NOMO-1 (cell line): Measurements from ENCODE around the gene GNG7.
"Not testable (repeated sequence)": the region's sequence is repeated elsewhere in the genome, so short reads cannot be mapped to it uniquely, and the experiment has no call there.

ENCODE experiments used
- DNase-seq, 2 experiments: peaks; one replicate each; lab custom pipeline; 2025; ENCODE audit not compliant: unreplicated experiment in 2 of 2; lab: John Stamatoyannopoulos, UW

Gene GNG7

DNA sequence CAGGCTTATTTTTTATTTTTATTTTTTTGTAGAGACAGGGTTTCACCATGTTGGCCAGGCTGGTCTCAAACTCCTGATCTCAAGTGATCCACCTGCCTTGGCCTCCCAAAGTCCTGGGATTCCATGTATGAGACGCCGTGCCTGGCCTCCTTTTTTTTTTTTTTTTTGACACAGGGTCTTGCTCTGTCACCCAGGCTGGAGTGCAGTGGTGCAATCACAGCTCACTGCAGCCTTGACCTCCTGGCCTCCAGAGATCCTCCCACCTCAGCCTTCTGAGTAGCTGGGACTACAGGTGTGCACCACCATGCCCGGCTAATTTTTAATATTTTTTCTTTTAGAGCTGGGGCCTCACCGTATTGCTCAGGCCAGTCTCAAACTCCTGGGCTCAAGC lies 159.4 kb downstream of the GNG7 start:
- DNase-seq = not testable (repeated sequence)

DNA sequence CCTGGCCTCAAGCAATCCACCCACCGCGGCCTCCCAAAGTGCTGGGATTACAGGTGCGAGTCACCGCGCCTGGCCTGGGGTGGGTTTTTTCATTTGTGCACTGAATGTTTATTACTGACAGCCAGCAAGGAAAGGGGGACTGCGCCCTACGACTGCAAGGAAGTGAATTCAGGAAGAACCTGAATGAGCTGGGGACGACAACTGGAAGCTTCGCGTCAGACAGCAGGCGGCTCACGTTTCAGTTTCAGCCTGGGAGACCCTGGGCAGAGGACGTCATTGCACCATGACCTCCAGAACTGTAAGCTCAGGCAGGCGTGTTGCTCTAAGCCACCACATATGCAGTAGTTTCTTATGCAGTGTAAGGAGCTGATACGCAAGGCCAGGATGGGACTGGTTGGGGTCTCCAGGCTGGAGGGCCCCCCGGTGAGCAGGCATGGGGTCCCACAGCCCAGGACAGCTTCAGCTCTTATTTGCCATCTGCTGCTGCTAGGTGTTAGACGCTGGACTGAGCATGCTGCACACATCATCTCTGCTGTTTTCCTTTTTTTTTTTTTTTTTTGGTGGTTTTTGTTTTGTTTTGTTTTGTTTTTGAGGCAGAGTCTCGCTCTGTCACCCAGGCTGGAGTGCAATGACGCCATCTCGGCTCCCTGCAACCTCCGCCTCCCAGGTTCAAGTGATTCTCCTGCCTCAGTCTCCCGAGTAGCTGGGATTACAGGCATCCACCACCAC lies 160.0 kb downstream of the GNG7 start:
- peak in 1 of 2 experiments; percentile 17 for DNase-seq

DNA sequence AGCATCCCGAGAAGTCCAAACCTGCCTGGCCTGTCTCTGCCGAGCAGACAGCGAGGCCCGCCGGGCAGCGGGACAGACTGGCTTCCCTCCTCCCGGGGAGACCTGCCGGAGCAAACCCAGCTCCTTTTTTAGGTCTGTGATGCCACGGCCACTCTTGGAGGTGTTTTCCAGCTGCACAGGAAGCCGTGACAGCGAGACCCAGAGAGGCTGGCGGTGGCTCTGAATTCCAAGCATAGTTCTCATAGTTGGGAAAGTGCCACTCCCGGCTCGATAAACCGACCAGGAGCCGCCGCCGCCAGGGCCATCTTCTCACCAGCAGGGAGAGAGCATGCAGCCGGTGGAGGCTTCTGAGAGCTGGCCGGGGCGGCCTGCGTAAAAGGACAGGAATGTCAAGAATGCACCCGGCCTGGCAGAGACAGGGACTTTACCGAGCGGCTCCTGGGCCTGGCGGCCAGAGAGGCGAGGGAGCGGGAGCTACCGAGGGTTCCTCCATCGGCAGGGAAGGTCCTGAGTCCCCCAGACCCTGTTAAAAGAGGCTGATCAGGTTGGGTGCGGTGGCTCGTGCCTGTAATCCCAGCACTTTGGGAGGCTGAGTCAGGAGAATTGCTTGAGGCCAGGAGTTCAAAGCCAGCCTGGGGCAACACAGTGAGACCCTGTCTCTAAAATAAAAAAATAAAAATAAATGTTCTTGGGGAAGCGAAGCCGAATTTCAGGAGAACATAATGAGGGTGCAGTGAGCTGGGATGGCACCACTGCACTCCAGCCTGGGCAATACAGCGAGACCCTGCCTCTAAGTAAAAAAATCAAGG lies 161.6 kb downstream of the GNG7 start:
- DNase-seq = no peak

DNA sequence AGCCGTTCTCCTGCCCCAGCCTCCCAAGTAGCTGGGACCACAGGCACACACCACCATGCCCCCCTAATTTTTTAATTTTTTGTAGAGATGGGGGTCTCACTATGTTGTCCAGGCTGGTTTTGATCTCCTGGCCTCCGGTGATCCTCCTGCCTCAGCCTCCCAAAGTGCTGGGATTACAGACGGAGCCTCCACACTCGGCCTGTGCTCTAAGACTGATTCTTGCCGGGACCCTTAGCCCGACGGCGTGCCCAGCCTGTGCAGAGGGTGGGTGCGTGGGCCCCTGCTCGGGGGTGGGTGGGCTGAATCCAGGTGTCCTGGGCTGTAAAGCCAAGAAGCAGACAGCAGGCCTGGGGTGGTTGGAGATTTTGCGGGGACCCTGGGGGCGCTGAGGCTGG lies 162.2 kb downstream of the GNG7 start:
- DNase-seq = no peak

DNA sequence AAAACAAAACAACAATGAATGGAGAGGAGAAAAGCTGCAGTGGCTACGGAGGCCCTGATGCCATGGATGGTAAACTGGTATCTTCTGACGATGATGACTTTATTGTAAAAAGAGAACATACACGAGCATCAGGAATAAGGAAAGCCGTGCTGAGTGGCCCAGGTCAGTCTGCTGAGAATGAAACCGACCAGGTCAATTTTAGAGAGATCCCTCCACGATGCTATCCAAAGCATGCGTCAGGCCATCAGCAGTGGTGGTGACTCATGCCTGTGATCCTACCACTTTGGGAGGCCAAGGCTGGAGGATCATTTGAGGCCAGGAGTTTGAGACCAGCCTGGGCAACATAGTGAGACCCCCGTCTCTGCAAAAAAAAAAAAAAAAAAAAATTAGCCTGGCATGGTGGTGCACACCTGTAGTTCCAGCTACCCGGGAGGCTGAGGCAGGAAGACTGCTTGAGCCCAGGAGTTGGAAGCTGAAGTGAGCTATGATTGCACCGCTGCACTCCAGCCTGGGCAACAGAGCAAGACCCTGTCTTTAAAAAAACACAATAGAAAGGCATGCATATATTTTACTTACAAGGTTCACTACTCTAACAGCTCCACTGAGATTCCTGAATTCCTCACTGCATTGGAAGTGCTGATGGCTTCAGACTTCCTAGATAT lies 164.3 kb downstream of the GNG7 start:
- no peak for DNase-seq

DNA sequence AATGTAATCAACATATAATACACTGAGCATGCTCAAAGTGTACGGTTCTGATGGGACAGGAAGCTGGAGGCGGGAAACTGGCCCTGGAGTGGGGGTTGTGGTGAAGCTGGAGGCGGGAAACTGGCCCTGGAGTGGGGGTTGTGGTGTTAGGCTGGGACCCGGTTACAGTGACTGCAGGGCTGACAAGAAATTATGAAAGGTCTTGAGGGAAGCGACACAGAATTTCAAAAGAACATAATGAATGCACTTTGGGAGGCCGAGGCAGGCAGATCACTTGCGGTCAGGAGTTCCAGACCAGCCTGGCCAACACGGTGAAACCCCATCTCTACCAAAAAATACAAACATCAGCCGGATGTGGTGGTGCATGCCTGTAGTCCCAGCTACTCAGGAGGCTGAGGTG lies 164.9 kb downstream of the GNG7 start:
- not testable (repeated sequence) for DNase-seq

DNA sequence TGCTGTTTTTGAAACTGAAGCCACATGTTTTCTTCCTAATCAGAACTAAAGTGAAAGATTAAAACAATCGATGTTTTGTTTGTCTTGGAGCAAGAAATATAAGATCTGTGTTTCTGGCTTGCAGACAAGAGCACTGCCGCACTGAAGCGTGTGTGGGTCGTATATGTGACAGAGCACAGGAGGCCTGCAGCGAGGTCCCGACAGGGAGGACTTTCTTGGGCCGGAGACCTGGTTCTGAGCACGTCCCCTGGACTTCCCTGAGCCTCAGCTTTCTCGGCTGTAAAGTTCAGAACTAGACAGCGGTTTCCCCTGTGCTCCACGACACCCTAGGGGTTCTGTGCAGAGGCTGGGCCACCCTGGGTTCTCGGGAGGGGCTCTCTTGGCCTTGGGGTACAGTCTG lies 166.0 kb downstream of the GNG7 start:
- DNase-seq = no peak

DNA sequence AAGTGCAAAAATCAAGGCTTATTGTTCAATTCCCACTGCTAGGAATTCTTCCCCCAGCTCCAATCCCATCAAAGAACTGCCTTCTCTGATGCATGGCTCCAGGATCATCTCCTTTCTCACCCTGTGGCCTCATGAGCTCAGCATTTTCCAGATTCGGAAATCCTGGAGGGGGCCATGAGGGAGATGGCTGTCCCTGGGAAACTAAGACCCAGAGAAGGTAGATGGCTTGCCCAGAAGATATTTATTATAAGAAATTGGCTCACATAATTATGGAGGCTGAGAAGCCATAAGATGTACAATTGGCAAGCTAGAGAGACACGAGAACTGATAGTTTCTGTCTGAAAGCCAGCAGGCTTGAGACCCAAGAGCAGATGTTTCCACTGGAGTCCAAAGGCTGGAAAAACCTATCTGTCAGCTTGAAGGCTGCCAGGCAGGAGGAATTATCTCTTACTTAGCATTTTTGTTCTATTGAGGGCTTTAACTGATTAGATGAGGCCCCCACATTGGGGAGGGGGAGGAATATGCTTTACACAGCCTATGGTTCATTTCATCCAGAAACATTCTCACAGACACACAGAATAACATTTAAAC lies 168.0 kb downstream of the GNG7 start:
- no peak for DNase-seq

DNA sequence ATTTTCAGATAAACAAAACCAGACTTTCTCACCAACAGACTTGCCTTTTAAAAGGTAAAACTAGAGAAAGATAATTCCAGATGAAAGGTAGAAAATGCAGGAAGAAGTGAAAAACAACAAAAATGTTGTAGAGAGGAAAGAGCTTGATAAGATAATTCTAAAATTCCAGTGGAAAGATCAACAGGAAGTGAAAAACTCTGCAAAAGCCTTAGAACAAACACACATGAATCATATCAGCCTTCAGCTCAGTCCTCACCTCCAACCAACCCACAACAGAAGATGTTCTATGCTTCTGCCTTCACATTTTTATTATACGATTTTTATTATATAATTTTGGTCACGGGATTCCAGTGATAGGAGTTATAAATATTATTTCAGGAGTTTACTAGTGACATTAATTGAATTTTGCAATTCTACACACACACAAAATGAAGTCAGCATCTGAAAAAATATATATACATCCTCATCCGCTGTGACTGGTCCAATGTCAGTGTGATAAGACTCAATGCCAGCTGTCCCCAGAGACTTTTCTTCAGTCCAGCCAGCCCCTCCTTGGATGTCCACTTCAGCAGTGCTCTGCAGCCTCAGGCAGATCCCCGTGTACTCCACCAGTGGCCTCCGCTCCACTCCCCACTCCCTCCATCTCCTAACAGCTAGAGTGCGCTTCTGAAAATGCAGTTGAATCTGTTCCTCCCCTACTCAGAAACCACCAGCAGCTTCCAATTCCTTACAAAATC lies 168.6 kb downstream of the GNG7 start:
- DNase-seq = no peak

DNA sequence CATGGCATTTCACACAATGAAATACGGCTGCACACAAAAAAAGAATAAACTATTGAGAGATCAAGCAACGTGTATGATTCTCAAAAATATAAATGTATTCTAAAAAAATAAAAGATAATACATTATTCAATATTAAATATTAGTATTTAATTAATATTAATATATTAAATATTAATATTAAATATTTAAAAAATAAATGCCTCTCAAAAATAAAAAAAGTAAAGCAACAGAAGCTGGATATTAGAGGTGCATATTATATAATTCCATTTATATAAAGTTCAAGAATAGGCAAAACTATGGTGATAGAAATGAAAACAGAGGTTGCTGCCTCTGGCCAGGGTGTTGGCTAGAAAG lies 169.4 kb downstream of the GNG7 start:
- no peak for DNase-seq

DNA sequence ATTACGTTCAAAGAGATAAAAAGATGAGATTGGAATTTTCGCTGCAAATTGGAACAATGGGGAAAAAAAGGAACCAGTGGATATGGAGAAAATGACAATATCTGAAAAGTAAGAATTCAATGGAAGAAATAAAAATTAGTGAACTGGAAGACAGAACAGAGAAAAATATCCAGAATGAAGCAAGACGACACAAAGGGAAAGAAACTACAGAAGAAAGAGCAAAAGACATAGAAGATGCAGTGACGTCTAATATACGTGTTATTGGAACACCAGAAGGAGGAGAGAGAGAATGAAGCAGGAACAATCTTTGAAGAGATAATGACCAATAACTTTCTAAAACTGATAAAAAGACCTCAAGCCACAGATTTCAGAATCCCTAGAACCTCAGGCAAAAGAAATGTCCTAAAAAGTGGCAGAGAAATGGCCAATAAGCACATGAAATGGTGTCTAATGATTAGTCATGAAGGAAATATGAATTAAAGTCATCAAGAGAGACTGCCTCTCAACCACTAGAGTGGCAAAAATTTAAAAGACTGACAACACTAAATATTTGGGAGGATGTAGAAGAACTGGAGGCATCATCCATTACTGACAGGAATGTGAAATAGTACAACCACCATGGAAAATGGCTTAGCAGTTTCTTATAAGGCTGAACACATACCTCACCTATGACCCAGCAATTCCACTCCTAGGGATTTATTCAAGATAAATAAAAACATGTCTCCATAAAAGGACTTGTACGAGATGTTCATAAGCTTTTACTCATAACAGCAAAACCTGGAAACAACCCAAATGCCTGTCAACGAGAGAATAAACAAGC lies 170.0 kb downstream of the GNG7 start:
- DNase-seq = no peak

DNA sequence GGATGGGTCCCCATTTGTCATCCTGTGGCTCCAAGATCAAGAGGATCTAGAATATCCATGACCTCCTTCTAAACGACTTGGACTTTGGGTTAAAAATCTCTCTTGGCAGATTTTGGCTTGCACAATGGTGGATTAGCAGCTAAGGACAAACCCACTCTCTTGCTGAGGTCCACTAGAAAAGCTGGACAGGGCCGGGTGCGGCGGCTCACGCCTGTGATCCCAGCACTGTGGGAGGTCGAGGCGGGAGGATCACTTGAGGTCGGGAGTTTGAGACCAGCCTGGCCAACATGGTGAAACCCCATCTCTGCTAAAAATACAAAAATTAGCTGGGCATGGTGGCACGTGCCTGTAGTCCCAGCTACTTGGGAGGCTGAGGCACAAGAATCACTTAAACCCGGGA lies 172.6 kb downstream of the GNG7 start:
- DNase-seq = not testable (repeated sequence)

DNA sequence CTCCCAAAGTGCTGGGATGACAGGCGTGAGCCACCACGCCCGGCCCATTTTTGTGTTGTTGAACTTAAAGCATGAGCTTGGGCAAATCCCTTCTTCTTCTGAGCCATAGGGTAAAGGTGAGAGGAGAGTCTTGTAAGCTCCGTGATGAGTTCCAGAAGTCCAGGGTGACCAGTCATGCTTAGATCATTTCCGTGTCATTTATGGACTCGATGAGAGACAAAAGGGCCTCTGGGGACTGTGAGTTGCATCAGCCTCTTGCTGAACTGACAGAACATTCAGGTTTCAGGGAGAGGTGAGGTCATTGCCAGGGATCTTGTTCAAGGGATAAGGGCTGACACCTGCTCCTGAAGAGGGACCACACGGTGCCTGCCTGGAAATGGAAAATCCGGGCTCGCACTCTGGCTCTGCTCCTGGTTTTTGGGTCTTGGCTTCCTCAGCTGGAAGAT lies 173.0 kb downstream of the GNG7 start:
- peak; percentile 12 to 35 for DNase-seq

DNA sequence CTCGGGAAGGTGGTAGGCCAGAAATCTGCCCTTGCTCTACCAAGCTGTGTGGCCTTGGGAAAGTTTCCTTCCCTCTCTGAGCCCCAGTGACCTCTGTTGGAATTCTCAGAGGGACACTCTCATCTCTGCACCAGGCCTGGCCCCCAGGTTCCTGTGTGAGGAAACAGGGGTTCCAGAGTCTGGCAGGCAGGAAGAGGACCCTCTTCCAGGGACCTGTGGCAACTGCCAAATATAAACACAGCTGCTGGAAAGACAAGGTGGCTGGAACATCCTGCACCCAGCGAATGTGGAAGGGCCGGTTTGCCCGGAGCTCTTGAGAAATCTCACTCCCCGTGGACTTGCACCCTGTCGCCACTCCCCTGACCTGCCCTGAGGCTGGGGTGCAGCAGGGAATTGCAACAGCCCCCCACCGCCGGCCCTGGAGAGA lies 173.8 kb downstream of the GNG7 start:
- no peak for DNase-seq

DNA sequence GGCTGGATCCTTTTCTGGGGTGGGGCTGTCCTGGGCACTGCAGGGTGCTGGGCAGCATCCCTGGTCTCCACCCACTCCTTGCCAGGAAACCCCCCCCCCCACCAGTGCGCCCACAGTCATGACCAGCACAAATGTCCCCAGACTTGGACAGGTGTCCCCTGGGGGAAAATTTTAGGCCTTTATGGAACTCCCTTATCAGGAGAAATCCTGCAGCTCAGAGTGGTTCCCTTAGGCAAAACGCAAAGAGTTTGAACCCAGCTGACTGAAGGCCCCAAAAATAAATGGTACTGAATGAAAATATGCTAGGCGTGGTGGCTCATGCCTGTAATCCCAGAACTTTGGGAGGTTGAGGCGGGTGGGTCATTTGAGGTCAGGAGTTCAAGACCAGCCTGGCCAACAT lies 174.8 kb downstream of the GNG7 start:
- DNase-seq = no peak

DNA sequence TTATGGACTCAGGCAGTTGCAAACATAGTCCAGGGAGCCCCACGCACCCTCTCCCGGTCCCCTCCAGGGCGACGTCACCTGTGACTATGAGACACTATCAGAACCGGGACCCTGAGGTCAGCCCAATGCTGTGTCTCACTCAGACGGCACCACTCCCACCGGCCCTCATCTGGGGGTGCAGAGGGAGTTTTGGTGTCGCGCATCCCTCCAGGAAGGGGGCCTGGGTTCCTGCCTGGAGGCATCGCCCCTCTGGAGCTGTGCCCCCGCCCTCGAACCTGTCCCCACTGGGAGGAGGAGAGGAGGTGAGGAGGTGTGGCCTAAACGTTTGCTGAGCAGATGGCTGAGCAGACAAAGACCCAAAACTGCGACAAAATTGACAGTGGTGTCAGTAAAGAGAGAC lies 175.3 kb downstream of the GNG7 start:
- DNase-seq = no peak

DNA sequence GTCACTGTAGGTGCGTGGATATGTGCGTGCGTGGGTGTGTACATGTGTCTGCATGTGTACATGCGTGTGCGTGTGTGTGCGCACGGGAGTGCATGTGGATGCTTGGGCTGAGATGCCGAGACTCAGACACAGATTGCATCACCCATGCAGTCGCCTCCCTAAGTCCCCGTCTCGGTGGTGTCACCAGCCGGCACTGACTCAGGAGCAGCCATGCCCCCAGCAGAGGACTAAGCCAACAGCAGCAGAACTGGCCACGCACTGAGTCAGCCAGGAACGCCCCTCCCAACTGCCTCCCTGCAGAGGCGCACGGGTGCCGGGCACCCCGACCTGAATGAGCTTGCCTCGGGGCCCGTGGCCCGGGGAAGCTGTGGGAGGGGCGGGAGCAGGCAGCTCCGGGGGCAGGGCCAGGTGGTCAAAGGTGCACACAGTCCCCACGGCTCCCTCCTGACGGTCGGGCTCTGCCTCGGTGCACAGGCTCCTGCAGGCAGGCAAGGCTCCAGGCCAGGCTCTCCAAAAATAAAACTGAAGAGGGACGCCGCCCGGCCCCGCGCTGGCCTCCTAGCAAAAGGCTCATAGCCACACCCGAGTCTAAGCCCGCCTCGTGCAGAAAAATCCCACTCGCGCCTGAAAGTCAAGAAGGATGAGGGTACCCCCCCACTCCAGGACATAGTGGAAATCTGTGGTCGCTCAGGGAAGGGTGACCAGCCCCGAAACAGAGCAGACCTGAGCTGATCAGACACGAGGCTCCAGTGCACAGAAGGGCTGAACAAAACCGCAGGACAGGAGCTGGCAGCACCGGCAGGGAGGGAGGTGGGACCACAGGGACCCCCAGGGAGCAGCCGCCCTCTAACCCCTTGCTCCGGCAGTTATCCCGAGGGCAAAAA lies 177.4 kb downstream of the GNG7 start:
- peak; percentile 82 to 89 for DNase-seq

DNA sequence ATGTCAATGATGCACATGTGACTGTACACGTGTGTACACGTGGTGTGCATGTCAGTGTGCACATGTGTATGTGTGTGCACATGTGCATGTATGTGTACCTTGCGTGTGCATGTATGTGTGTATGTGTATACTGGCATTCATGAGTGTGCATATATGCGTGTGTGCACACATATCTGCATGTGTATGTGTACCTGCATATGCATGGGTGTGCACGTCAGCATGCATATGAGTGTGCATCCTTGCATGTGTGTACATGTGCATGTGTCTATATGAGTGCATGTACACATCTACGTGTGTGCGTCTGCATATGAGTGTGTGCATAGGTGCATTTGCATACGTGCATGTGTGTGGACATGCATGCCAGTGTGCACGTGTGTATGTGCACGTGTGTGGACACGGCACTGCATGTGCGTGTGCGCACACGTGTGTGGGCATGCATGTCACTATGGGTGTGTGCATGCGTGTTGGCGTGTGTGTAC lies 178.1 kb downstream of the GNG7 start:
- no peak for DNase-seq
